Stimulated activated CD8-positive, alpha-beta memory T cell treated with anti-CD3 and anti-CD28 coated beads, Interleukin-4, amount 100 ng/mL, for 1 hour (primary cell): ENCODE measurements around the gene FAT1.
"Not testable (repeated sequence)": the region's sequence is repeated elsewhere in the genome, so short reads cannot be mapped to it uniquely, and the experiment has no call there.

Experiments
- DNase-seq, 2 donors: peaks; one replicate each; pipeline ENCODE4 v3.0.0-alpha.2; 2020; ENCODE audit warnings: low read depth in 2 of 2, low spot score in 1 of 2

Gene FAT1, protein sequence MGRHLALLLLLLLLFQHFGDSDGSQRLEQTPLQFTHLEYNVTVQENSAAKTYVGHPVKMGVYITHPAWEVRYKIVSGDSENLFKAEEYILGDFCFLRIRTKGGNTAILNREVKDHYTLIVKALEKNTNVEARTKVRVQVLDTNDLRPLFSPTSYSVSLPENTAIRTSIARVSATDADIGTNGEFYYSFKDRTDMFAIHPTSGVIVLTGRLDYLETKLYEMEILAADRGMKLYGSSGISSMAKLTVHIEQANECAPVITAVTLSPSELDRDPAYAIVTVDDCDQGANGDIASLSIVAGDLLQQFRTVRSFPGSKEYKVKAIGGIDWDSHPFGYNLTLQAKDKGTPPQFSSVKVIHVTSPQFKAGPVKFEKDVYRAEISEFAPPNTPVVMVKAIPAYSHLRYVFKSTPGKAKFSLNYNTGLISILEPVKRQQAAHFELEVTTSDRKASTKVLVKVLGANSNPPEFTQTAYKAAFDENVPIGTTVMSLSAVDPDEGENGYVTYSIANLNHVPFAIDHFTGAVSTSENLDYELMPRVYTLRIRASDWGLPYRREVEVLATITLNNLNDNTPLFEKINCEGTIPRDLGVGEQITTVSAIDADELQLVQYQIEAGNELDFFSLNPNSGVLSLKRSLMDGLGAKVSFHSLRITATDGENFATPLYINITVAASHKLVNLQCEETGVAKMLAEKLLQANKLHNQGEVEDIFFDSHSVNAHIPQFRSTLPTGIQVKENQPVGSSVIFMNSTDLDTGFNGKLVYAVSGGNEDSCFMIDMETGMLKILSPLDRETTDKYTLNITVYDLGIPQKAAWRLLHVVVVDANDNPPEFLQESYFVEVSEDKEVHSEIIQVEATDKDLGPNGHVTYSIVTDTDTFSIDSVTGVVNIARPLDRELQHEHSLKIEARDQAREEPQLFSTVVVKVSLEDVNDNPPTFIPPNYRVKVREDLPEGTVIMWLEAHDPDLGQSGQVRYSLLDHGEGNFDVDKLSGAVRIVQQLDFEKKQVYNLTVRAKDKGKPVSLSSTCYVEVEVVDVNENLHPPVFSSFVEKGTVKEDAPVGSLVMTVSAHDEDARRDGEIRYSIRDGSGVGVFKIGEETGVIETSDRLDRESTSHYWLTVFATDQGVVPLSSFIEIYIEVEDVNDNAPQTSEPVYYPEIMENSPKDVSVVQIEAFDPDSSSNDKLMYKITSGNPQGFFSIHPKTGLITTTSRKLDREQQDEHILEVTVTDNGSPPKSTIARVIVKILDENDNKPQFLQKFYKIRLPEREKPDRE (N-terminal part only)

DNA sequence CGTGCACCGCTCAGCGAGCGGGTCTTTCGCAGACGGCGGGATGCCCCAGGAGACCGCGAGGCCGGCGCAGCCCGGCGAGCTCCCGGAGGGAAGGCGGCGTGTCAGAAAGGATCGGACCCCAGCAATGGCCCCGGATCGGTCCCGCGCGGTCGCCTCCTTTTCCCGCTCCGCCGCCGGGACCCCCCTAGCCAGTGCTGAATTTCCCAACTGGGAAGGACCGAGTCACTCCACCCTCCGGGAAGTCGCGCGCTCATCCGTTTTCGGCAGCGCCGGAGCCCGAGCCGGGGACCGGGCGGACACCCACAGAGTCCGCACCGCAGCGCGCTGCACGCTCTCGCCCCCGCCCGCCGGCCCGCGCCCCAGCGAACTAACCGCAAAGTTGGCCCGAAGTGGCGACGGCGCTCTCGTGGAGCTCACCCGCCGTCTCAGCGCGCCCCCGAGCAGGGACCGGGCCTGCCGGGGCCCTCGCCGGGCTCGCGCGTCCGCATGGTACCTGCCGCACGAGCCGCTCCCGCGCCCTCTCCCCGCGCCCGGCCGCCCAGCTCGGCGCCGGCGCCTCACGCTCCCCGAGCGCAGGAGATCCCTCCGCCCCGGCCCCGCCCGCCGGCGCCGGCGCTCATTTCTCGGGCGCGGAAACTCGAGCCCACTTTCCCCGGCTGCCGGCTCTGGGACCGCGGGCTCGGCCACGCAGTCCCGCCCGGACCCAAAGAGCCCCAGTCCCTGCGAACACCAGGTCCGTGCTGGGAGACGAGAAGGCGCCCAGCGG lies at the start of gene FAT1:
TSS of gene FAT1 (minus strand) at position 565 of the 766 bp plus-strand sequence. CDS start 14,029 bp downstream, outside the sequence.
- no peak for DNase-seq

DNA sequence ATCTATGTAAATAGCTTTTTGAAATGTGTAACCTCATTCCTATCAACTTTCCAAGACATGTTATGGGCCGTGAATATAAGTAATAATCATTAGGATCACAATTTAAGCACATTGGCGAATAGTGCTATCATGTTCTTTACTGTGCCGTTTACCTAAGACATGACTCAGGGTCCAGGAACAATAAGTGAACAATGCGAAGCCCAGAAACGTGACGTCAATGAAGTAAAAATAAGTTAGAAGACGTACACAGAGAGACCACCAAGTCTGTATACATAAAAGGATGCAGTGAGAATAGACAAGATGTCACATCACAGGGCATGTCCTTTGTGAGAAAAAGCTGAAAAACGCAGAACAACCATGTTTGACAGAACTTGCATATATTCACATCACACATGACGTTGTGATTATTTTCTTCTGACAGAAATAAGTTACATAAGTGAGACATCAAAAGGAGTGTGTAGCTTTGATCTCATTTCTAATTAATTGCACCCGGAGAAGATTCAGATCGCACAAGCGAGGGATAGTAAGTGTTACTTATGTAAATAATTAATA lies 49.4 kb upstream of the FAT1 start:
- no peak for DNase-seq

DNA sequence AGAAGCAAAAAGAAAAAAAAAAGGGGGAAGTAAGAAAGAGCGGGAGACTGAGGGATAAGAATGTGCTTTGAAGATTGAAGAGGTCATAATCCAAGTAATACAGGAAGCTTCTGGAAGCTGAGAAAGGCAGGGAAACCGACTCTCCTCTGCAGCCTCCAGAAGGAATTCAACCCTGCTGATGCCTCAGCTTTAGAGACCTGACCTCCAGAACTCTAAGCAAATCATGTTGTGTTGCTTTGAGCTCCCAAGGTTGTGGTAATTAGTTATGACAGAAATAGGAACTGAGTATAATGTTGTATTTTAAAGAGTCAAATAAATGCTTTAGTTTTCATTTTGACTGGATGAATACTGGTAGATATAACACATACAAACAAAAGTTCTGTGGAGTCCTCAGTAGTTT lies 48.0 kb upstream of the FAT1 start:
- no peak for DNase-seq

DNA sequence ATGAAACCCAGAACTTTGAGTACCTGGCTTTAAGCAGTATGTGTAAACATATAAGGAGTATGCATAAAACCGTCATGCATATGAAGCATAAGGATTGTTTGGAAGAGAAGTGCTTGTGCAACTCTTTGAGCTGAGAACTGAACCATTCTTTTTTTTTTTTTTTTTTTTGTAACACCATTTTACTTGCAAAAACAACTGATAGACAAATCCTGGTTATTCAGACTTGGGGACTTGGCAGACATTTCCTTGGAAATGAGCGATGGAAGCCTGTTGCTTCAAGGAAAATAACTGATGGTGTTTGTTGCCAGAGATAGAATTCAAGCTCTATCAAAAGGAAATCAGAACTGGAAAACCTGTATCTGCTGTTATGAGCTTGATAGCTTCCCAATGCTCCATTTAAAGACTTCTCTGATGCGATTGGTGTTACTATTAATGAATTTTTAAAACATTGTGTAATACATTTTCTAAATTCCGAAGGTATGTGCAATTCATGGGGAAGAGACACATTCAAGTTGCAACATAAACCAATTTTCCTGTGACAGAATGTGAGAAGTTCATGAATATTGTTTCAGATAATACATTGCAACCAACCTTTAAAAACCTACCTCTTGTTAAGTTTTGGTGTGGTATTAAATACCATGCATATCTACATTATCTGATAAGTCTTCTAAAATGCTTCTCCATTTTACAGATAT lies 47.0 kb upstream of the FAT1 start:
- no peak for DNase-seq

DNA sequence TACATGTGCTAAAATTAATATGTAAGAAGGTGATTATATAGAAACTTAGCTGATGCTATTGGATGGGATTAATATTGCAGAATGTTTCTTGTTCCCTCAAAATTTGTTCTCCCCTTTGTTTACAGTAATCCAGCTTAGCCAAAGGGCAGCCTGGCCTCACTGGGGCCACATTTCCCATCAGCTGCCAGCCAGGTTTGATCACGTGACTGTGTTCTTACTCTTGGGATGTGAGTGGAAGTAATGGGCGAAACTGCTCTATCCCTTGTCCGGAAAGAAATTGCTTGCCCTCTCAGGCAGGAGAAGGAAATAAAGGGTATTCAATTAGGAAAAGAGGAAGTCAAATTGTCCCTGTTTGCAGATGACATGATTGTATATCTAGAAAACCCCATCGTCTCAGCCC lies 44.1 kb upstream of the FAT1 start:
- DNase-seq = no peak

DNA sequence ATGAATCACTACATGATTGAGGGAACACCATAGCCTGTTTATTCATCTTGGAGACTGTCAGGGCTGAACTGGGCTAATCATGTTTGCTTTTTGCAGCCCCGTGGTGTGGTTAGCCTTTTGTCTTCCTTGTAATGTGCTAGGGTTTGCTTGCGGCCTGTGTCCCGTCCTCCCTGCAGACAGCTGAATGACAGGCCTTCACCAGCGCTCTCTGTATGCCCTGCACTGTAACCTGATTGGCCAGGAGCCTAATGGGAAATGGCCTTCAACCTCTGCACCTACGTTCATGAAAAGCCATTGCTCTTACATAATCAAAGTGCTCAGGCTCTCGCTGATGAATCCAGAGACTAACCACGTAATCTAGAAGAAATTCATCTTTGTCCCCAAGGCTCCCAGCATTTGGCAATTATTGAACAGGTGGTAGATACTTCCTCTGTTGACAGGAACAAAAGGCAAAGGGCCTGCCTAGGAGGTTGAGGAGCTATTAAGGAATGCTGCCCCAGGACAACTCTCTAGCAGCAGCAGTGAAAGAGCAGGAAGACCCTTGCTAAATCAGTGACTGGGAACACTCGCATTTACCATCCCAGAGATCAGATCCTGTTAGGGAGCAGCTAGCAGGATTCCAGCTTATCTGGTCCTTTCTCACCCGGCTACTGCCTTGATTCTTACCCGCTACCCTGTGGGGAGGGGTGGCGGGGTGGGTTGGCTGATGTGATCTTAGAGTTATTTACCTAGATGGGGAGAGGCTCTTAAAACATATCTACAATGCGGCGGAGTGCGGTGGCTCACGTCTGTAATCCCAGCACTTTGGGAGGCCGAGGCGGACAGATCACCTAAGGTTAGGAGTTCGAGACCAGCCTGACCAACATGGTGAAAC lies 42.3 kb upstream of the FAT1 start:
- DNase-seq = no peak

DNA sequence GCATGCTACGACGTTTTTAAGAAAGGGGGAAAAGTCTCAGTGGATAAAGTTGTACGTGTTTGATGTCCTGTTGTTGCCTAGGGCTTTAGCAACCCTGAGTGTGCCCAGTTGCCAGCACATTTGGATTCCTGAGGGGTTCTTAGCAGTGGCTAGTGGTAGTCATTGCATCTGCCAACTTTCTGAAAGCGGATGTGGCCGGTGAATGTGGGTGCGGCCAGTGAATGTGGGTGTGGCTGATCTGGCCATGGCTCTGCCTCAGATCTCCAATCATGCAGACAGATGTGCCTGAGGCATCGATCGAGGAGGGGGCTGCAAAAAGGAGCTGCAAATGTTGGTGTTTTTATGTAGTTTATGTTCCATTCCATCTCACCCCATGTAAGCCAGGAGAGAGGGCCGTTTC lies 41.5 kb upstream of the FAT1 start:
- no peak for DNase-seq

DNA sequence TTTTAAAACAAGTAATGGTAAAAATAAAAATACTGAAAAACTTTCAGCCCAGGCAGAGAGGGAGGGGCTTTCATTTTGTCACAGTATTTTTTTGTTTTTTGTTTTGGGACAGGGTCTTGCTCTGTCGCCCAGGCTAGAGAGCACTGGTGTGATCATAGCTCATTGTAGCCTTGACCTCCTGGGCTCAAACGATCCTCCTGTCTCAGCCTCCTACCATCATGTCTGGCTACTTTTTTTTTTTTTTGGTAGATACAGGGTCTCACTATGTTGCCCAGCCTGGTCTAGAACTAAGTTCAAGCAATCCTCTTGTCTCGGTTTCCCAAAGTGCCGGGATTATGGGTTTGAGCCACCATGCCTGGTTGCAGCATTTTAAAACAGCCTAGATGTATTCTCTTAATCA lies 40.8 kb upstream of the FAT1 start:
- no peak for DNase-seq

DNA sequence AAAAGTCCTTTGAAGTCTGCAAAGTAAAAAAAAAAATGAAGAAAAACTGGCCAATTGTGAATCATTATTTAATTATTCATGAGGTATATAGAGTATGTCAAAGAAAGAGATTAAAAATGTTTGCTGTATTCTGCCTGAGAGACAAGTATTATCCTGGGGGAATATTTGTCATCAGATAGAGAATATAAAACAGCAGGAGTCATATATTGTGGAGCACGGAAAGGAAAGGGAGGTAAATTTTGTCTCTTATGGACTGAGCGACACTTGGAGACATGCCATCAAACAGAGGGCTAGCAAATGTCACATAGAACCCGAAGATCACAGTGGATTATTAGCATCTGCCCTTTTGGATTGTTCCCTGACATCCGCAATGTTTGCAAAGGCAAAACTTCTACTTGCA lies 39.2 kb upstream of the FAT1 start:
- DNase-seq = no peak

DNA sequence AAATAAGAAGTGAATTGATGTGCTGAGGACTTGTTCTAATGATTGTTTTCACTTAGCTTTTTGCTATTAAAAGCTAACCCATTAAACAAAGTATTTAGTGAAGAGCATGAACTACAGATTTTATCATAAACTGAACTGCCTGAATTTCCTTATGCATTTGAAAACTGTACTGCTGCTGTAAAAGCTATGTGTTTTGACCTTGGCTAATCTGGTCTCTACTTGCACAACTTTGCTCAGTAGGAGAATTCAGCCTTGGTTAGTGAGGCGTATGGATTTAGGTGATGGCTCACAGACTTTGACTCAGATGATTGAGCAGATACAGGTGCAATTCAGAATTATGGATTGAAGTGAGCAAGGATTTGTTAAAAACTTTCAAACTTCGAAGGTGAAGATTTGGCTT lies 38.7 kb upstream of the FAT1 start:
- DNase-seq = no peak

DNA sequence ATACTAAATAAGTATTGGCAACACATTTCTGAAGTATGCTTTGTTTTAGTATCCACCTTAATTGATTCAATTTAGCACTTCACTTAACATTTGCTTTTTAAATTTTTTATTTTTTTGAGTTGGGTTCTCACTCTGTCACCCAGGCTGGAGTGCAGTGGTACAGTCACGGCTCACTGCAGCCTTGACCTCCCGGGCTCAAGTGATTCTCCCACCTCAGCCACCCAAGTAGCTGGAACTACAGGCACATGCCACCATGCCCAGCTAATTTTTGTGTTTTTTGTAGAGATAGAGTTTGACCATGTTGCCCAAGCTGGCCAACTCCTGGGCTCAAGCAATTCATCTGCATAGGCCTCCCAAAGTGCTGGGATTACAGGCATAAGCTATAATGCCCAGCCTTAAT lies 38.3 kb upstream of the FAT1 start:
- DNase-seq = not testable (repeated sequence)

DNA sequence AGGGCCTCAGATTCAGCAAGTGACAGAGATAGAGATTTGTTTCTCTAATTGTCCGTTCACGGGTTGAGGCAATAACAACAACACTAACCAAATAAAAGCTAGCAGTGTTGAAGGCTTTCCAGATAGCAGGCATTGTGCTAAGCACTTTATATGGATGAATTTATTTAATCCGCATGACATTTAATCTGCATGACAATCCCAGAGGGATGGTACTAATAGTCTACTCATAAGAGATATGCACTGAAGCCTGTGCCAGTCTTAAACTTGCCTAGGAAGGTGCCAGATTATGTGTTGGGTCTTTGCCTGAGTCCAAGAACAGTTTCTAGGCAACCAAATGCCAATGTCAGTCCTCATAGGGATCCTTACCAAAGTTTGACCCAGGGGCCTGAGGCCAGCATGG lies 37.7 kb upstream of the FAT1 start:
- no peak for DNase-seq

DNA sequence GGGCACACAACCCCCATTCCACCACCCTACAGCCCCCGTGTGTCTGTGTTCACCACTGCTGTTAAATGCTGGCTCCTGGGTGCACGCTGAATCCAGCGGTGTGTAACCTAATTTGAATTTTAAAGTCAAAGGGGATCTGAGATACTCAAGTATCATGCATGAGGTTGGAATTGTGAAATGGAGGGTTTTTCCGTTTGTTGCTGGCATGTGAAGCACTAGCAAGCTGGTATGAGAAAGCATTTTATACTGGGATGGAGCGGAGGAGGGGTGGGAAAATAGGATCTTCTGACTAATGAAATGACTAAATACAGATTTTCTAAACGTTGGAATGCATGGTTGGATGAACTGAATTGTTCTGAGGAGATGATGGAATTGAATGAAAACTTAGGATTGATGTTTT lies 36.9 kb upstream of the FAT1 start:
- DNase-seq = no peak

DNA sequence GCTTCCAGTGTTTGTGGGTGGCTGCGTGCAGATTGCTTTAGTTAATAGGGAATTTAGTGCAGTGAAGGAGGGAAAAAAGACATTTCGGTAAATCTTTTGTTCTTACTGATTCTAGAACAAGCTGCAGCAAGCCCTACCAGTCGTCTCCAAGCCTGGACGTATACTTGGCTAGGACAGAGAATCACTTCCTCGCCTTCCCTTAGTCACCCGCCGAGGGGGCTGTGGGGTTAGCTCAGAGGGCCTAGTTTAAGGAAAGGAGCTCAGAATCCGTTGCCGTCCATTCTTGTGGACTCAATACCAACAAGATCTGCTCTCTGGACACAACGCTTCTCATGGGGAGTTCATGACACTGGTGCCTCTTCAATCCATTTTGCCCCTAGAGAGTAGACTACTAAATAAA lies 36.3 kb upstream of the FAT1 start:
- no peak for DNase-seq

DNA sequence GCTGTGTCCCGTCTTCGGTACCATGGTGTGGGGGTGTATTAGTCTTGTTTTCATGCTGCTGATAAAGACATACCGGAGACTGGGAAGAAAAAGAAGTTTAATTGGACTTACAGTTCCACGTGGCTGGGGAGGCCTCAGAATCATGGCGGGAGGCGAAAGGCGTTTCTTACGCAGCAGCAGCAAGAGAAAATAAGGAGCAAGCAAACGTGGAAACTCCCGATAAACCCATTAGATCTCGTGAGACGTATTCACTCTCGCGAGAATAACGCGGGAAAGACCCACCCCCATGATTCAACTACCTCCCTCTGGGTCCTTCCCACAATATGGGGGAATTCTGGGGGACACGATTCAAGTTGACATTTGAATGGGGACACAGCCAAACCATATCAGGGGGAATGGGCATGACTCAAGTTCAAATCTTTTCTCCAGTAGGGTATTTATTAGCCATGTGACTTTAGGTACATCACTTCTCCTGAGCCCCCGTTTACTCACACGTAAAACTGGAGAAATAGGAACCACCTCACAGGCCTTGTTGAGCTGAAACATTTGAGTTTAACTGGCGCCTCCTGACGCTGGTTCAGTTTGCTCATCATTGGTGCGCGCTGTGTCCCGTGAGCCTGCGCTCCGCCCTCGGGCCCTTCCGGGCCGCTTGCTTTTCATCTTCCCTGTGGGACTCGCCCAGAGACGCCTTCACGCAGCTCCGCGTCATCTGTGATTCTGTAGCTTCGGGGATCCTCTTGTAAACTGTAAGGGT lies 35.5 kb upstream of the FAT1 start:
- no peak for DNase-seq

DNA sequence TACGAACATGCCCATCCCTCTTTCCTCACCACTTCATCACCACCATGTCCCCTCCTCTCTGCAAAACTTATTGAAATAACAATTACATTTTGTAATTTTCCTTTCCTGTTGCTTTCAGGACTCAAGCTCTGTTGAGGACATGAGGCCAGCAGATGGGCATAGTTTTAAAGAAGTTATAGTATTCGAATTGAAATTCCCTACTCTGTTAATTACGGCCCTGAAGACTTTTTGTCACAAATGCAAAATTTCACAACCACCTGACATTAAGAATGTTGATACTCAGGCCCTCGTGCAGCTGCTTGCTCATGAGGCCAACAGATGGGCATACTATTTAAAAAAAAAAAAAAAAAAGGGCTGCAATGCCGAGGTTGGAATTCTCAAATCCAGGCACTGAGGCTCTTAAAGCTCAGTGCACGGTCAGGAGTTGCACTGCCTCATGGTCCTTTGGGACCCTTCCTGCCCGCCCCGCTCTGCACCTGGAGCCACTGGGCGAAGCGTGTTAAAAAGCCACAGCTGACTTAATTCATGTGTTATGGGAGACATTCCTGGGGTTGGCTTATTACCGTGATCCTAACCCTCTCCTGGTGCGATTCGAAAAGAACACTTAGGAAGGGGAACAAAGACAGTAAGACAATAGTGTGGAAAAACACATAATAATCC lies 34.2 kb upstream of the FAT1 start:
- no peak for DNase-seq

DNA sequence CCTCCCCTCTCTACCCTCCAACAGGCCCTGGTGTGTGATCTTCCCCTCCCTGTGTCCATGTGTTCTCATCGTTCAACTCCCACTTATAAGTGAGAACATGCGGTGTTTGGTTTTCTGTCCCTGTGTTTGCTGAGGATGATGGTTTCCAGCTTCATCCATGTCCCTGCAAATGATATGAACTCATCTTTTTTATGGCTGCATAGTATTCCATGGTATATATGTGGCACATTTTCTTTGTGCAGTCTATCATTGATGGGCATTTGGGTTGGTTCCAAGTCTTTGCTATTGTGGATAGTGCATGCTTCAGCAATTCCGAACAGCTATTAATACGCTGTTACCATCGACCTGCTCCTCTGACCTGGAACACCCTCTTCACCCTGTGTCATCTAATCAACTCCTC lies 32.9 kb upstream of the FAT1 start:
- not testable (repeated sequence) for DNase-seq
